ENCODE data around the gene ATP1B2. TPM values are rescaled to one million over a fixed set of nuclear protein-coding genes. Genes with fewer than 3 reads are reported as not detected.

ATP1B2 gene
- total RNA-seq, 1 donor from 2014 or later = 3.2 TPM

GRCh38 chr17:7668482-7668881, 17.8 kb downstream of the ATP1B2 start:
- intact Hi-C loops (cut with micrococcal nuclease) = no loop called here
- ATAC-seq (no peak), DNase-seq (no peak)

- intact Hi-C loops (cut with micrococcal nuclease) = no loop called here
- no peak for DNase-seq
- ATAC-seq = no peak
Measured at GRCh38 chr17:7673239-7673638, 22.5 kb downstream of the ATP1B2 start.

- intact Hi-C loops (cut with micrococcal nuclease) = no loop called here
- DNase-seq (no peak), ATAC-seq (no peak)
Measured at GRCh38 chr17:7674934-7675333, 24.2 kb downstream of the ATP1B2 start.

- DNase-seq = no peak
- intact Hi-C loops (cut with micrococcal nuclease) = no loop called here
- ATAC-seq = no peak
Measured at GRCh38 chr17:7676533-7676932, 25.8 kb downstream of the ATP1B2 start.

- DNase-seq = no peak
- ATAC-seq = no peak
- intact Hi-C loops (cut with micrococcal nuclease) = no loop called here
Measured at GRCh38 chr17:7677388-7678067, 26.8 kb downstream of the ATP1B2 start.

- DNase-seq = no peak
- no peak for ATAC-seq
- intact Hi-C loops (cut with micrococcal nuclease) = no loop called here
Measured at GRCh38 chr17:7684851-7685532, 34.3 kb downstream of the ATP1B2 start.

- DNase-seq (peak; percentile 93), ATAC-seq (peak; percentile 79)
- intact Hi-C loops (cut with micrococcal nuclease) = no loop called here
Measured at GRCh38 chr17:7685533-7686221, 35.0 kb downstream of the ATP1B2 start.

- intact Hi-C loops (cut with micrococcal nuclease) = no loop called here
- ATAC-seq (peak; percentile 64), DNase-seq (peak; percentile 81)
Measured at GRCh38 chr17:7686222-7687071, 35.7 kb downstream of the ATP1B2 start.

- DNase-seq (peak; percentile 84), ATAC-seq (peak; percentile 81)
Measured at GRCh38 chr17:7687072-7687907, 36.6 kb downstream of the ATP1B2 start, which contains the start of gene TP53. Gene TP53, minus strand, starts transcription at chr17:7687490. Its CDS starts 10,896 bp downstream, at chr17:7676594.

GRCh38 chr17:7687908-7688807, 37.4 kb downstream of the ATP1B2 start, which contains the start of gene WRAP53:
Gene WRAP53, plus strand, starts transcription at chr17:7688477. Its CDS starts 172 bp downstream, at chr17:7688649.
- intact Hi-C loops (cut with micrococcal nuclease) = no loop called here
- DNase-seq (peak; percentile 96), ATAC-seq (peak; percentile 92)

More at GRCh38 chr17:7687072-7687907, 36.6 kb downstream of the ATP1B2 start, which contains the start of gene TP53:
- intact Hi-C loops (cut with micrococcal nuclease) = no loop called here

GRCh38 chr17:7688808-7689316, 38.1 kb downstream of the ATP1B2 start:
- DNase-seq (no peak), ATAC-seq (no peak)
- intact Hi-C loops (cut with micrococcal nuclease) = no loop called here

- DNase-seq = no peak
- no peak for ATAC-seq
- intact Hi-C loops (cut with micrococcal nuclease) = no loop called here
Measured at GRCh38 chr17:7695586-7695985, 44.9 kb downstream of the ATP1B2 start.

- DNase-seq = no peak
- intact Hi-C loops (cut with micrococcal nuclease) = no loop called here
- ATAC-seq = no peak
Measured at GRCh38 chr17:7697828-7698588, 47.3 kb downstream of the ATP1B2 start.

- no peak for DNase-seq
- intact Hi-C loops (cut with micrococcal nuclease) = no loop called here
- ATAC-seq = no peak
Measured at GRCh38 chr17:7700510-7700909, 49.8 kb downstream of the ATP1B2 start.

- intact Hi-C loops (cut with micrococcal nuclease) = no loop called here
- no peak for ATAC-seq
- no peak for DNase-seq
Measured at GRCh38 chr17:7701681-7702080, 51.0 kb downstream of the ATP1B2 start.

- ATAC-seq (no peak), DNase-seq (no peak)
- intact Hi-C loops (cut with micrococcal nuclease) = no loop called here
Measured at GRCh38 chr17:7702776-7703175, 52.0 kb downstream of the ATP1B2 start.

Data from left ventricle myocardium superior (tissue), 1 donor.